CD4-positive, alpha-beta T cell (primary cell): ENCODE data around the gene CLIC4. TPM values are rescaled to one million over a fixed set of nuclear protein-coding genes. Genes with fewer than 3 reads are reported as not detected.

Experiments
- ATAC-seq: fragments of 200-7000 bp; cut with Tn5 transposase; one replicate; pipeline ENCODE4 v1.10.0; 2022; ENCODE audit warnings: mild to moderate bottlenecking; ENCODE audit not compliant: poor library complexity
- CTCF ChIA-PET: fragments of 350-600 bp; sonication (Branson Sonifier 250); formaldehyde crosslinking; loops from one replicate; lab custom pipeline; 2021; ENCODE audit warnings: antibody characterized with exemption, inconsistent platforms; lab: Charles Lee
- POLR2A ChIA-PET: fragments of 350-600 bp; sonication (Branson Sonifier 250); formaldehyde crosslinking; loops from one replicate; lab custom pipeline; 2021; ENCODE audit warnings: antibody characterized with exemption, inconsistent platforms; lab: Charles Lee
- DNase-seq, 14 experiments: peaks; one replicate each; pipeline ENCODE4 v3.0.0-alpha.2; 2013 to 2020; ENCODE audit warnings: mixed read lengths in 2 of 14
- H3K27ac ChIP-seq, 2 donors: one replicate each; pipeline versions ENCODE4 v1.5.1 to v1.7.0; 2013; ENCODE audit warnings: low read length in 2 of 2, low read depth in 1 of 2, mild to moderate bottlenecking in 1 of 2
- H3K27me3 ChIP-seq, 2 experiments: 1 replicate in 1 of 2; 2 replicates in 1 of 2; pipeline versions ENCODE4 v1.6.1 to v1.7.0; 2013; ENCODE audit warnings: low read length in 2 of 2, control low read depth in 1 of 2, mild to moderate bottlenecking in 1 of 2, moderate library complexity in 1 of 2; ENCODE audit not compliant: insufficient read depth in 2 of 2, control insufficient read depth in 1 of 2
- H3K36me3 ChIP-seq: one replicate; pipeline ENCODE4 v1.6.1; 2013; ENCODE audit warnings: low read length, control low read depth; ENCODE audit not compliant: insufficient read depth
- H3K4me1 ChIP-seq: one replicate; pipeline ENCODE4 v1.6.1; 2013; ENCODE audit warnings: low read length, control low read depth; ENCODE audit not compliant: insufficient read depth
- H3K4me3 ChIP-seq: one replicate; pipeline ENCODE4 v1.5.1; 2013; ENCODE audit warnings: mild to moderate bottlenecking, low read length, moderate library complexity
- H3K9me3 ChIP-seq, 2 experiments: 1 replicate in 1 of 2; 2 replicates in 1 of 2; pipeline versions ENCODE4 v1.6.1 to v1.7.0; 2013; ENCODE audit warnings: low read length in 2 of 2, mild to moderate bottlenecking in 2 of 2, control low read depth in 1 of 2, moderate library complexity in 1 of 2; ENCODE audit not compliant: control insufficient read depth in 1 of 2, insufficient read depth in 1 of 2
- H3K27ac Mint-ChIP-seq: one replicate; pipeline ENCODE4 v1.8.0; 2020; ENCODE audit warnings: mixed read lengths
- H3K27me3 Mint-ChIP-seq: one replicate; pipeline ENCODE4 v1.8.0; 2021; ENCODE audit warnings: mixed read lengths
- H3K36me3 Mint-ChIP-seq: one replicate; pipeline ENCODE4 v1.8.0; 2021; ENCODE audit warnings: low read depth, mixed read lengths
- H3K4me1 Mint-ChIP-seq: one replicate; pipeline ENCODE4 v1.8.0; 2021; ENCODE audit warnings: low read depth, mixed read lengths
- H3K4me3 Mint-ChIP-seq: one replicate; pipeline ENCODE4 v1.8.0; 2020; ENCODE audit warnings: mild to moderate bottlenecking, mixed read lengths
- H3K9me3 Mint-ChIP-seq: one replicate; pipeline ENCODE4 v1.8.0; 2020; ENCODE audit warnings: mixed read lengths
- intact Hi-C, 2 experiments: fragments of 100-400 bp; cut with DNase I in 1 of 2; cut with micrococcal nuclease in 1 of 2; formaldehyde crosslinking; loops; one replicate each; pipeline versions ENCODE4 v1.15.1 to v1.9.0; 2023 to 2025; cut with DNase I, micrococcal nuclease
- total RNA-seq, 174 experiments: library from RNA in 2 of 174; stranded (reverse) in 2 of 174; gene quantifications; one replicate each; pipeline ENCODE4 v1.2.3 and lab custom pipeline; 2021 to 2026
- TF ChIP-seq, protein P1 (sequence below): fragments of 200-600 bp; IDR thresholded peaks from one replicate; pipeline ENCODE4 v1.8.0; 2022; ENCODE audit warnings: antibody characterized with exemption, mild to moderate bottlenecking

Gene CLIC4
- total RNA-seq, 2 experiments from 2014 or later: 1.1 to 1.3 TPM

GRCh38 chr1:24874056-24874455, 128.8 kb downstream of the CLIC4 start:
- POLR2A ChIA-PET: no interaction called here

DNA sequence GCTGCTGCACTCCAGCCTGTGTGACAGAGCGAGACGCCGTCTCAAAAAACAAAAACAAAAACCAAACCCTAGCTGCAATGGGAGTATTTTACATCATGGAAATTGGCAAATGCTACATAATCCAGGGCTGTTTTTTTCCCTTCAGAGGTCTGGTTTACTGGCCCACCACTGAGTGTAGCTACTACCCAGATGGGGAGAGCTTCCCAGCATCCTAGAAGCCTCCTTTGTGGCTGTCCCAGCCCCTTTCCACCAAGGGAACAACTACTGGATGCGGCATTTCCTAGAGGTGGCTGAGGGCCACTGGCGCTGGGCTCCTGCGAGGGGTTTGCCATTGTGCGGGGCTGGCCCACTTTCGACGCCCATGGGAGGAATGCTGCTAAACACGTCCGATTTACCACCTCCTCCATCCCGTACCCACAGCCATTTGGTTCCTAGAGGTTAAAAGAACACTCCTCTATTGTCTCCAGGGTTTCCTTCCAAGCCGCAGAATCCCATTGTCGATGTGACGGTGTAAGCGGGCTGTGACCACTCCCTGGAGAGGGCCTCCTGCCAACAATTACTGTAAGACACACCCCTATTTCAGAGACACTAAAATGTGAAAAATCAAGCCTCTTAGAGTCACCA, 129.5 kb downstream of the CLIC4 start:
- ChIA-PET CTCF (no interaction called here), POLR2A (interaction anchor here (0.6 kb wide), 1 partner anchor 52 kb away, joined by 3 read pairs; no protein-coding TSS in a partner anchor)
- Mint-ChIP-seq H3K27me3 (no peaks in the 10 kb centered on the region), H3K4me1 (peaks cover 6% of the 10 kb centered on the region), H3K4me3 (no peak overlapping the region), H3K9me3 (no peaks in the 10 kb centered on the region), H3K36me3 (no peaks in the 10 kb centered on the region), H3K27ac (no peak overlapping the region)
- intact Hi-C loops: no loop called here
- H3K27ac ChIP-seq: no peak overlapping the region
- TF ChIP-seq, protein P1, sequence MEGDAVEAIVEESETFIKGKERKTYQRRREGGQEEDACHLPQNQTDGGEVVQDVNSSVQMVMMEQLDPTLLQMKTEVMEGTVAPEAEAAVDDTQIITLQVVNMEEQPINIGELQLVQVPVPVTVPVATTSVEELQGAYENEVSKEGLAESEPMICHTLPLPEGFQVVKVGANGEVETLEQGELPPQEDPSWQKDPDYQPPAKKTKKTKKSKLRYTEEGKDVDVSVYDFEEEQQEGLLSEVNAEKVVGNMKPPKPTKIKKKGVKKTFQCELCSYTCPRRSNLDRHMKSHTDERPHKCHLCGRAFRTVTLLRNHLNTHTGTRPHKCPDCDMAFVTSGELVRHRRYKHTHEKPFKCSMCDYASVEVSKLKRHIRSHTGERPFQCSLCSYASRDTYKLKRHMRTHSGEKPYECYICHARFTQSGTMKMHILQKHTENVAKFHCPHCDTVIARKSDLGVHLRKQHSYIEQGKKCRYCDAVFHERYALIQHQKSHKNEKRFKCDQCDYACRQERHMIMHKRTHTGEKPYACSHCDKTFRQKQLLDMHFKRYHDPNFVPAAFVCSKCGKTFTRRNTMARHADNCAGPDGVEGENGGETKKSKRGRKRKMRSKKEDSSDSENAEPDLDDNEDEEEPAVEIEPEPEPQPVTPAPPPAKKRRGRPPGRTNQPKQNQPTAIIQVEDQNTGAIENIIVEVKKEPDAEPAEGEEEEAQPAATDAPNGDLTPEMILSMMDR: no peak
- ATAC-seq (no peak), DNase-seq (no peak)
- H3K27me3 ChIP-seq: no peaks in the 10 kb centered on the region
- no peaks in the 10 kb centered on the region for H3K9me3 ChIP-seq
- H3K4me1 ChIP-seq: peaks cover 11% of the 10 kb centered on the region
- no peak overlapping the region for H3K4me3 ChIP-seq
- no peaks in the 10 kb centered on the region for H3K36me3 ChIP-seq

More at GRCh38 chr1:24874056-24874455, 128.8 kb downstream of the CLIC4 start:
- Histone ChIP-seq H3K27ac (no peak overlapping the region), H3K27me3 (no peaks in the 10 kb centered on the region), H3K4me1 (peaks cover 11% of the 10 kb centered on the region), H3K9me3 (no peaks in the 10 kb centered on the region), H3K36me3 (no peaks in the 10 kb centered on the region), H3K4me3 (no peak overlapping the region)
- Mint-ChIP-seq H3K27me3 (no peaks in the 10 kb centered on the region), H3K9me3 (no peaks in the 10 kb centered on the region), H3K4me1 (peaks cover 6% of the 10 kb centered on the region), H3K36me3 (no peaks in the 10 kb centered on the region), H3K4me3 (no peak overlapping the region), H3K27ac (no peak overlapping the region)
- TF ChIP-seq, protein P1: no peak
- no peak for ATAC-seq
- intact Hi-C loops: no loop called here
- DNase-seq: no peak
- CTCF ChIA-PET: no interaction called here

DNA sequence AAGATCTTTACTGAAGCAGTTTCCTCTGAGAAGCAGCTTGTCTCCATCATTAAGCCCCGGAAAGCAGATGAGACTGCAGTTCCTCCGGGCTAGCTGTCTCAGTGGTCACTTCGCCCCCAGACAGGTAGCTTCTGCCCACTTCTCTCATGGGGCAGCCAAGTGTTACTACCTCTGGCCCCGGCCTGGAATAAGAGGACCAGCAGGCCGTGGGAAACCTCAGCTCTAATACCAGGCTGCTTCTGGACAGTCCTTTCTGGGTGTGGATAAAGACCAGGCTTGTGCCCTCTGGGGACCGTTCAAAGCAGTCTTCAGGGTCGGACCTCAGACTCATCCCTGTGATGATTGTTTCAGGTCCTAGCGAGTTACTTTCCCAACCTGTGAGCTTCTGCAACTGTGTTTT, 130.0 kb downstream of the CLIC4 start:
- H3K4me3 Mint-ChIP-seq: no peak overlapping the region
- intact Hi-C loops: no loop called here
- H3K4me3 ChIP-seq: no peak overlapping the region
- DNase-seq (no peak), ATAC-seq (no peak)
- POLR2A ChIA-PET: interaction anchor here (0.6 kb wide), 1 partner anchor 51 kb away, joined by 3 read pairs; no protein-coding TSS in a partner anchor
- H3K27ac Mint-ChIP-seq: no peak overlapping the region
- TF ChIP-seq, protein P1: no peak
- H3K4me1 Mint-ChIP-seq: peaks cover 6% of the 10 kb centered on the region
- H3K36me3 Mint-ChIP-seq: no peaks in the 10 kb centered on the region
- no peaks in the 10 kb centered on the region for H3K36me3 ChIP-seq
- CTCF ChIA-PET: no interaction called here
- H3K27me3 ChIP-seq: no peaks in the 10 kb centered on the region
- no peaks in the 10 kb centered on the region for H3K27me3 Mint-ChIP-seq
- H3K4me1 ChIP-seq: peaks cover 10% of the 10 kb centered on the region
- no peaks in the 10 kb centered on the region for H3K9me3 ChIP-seq
- H3K27ac ChIP-seq: no peak overlapping the region
- no peaks in the 10 kb centered on the region for H3K9me3 Mint-ChIP-seq
